Measurements from ENCODE around the gene KCNH1. TPM values are rescaled to one million over a fixed set of nuclear protein-coding genes. Genes with fewer than 3 reads are reported as not detected.
"Not testable (repeated sequence)": the region's sequence is repeated elsewhere in the genome, so short reads cannot be mapped to it uniquely, and the experiment has no call there.

Gene KCNH1
- polyA plus RNA-seq, 1 experiment = 3.5 TPM

DNA sequence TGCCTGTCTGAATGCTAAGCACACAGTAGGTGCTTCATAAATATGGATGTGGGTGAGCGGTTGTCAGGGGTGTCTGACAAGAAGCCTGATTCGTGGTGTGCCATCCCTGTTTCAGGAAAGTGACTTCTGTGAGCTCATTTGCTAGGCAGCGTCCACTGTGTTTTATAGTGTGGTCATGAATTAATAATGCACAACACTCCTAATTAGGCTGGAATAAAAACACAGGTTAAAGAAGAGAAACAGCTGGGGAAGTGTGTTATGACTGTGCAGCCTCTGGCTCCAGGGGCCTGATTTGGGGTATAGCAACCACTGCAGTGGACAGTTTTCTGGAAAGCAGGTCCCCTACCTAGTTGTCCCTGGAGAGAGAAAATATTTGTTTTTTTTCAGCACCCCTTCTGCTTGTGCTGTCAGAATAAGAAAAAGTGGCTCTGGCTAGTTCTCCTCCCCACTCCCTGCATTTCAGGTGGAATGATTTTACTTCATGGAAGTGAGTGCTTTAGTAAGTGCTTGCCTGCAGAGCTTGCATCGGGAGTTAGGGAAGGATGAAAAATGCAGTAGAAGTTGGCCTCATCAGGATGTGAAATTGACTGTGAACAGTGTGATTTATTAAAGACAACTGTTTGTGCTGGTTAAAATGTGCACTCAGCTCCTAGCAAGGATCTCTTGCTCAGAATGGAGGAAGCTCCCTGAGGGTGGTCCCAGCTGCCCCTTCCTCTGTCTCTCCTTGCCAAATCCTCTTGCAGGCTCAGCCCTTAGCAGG is 471.5 kb downstream of the KCNH1 start:
- TF ChIP-seq, protein P1, sequence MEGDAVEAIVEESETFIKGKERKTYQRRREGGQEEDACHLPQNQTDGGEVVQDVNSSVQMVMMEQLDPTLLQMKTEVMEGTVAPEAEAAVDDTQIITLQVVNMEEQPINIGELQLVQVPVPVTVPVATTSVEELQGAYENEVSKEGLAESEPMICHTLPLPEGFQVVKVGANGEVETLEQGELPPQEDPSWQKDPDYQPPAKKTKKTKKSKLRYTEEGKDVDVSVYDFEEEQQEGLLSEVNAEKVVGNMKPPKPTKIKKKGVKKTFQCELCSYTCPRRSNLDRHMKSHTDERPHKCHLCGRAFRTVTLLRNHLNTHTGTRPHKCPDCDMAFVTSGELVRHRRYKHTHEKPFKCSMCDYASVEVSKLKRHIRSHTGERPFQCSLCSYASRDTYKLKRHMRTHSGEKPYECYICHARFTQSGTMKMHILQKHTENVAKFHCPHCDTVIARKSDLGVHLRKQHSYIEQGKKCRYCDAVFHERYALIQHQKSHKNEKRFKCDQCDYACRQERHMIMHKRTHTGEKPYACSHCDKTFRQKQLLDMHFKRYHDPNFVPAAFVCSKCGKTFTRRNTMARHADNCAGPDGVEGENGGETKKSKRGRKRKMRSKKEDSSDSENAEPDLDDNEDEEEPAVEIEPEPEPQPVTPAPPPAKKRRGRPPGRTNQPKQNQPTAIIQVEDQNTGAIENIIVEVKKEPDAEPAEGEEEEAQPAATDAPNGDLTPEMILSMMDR (IDR thresholded peaks at IDR 0.05; ENCODE audit: insufficient read depth, low read depth, low read length) = no peak
- DNase-seq (ENCODE audit: low read depth) = no peak
- CTCF ChIA-PET = interaction anchor here (1.7 kb wide), 1 partner anchor 16 kb away, joined by 5 read pairs; no protein-coding TSS in a partner anchor
- Histone ChIP-seq H3K27me3 (ENCODE audit: control insufficient read depth, insufficient read depth, low read length) (no peaks in the 10 kb centered on the region), H3K4me3 (ENCODE audit: low read depth, low read length) (no peak overlapping the region), H3K36me3 (ENCODE audit: control insufficient read depth, insufficient read depth, low read length) (no peaks in the 10 kb centered on the region)
- POLR2A ChIA-PET = no interaction called here

DNA sequence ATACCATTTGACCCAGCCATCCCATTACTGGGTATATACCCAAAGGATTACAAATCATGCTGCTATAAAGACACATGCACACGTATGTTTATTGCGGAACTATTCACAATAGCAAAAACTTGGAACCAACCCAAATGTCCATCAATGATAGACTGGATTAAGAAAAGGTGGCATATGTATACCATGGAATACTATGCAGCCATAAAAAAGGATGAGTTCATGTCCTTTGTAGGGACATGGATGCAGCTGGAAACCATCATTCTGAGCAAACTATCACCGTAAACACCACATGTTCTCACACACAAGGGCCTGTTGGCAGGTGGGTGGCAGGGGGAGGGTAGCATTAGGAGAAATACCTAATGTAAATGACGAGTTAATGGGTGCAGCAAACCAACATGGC is 472.4 kb downstream of the KCNH1 start:
- H3K36me3 ChIP-seq (ENCODE audit: control insufficient read depth, insufficient read depth, low read length); CTCF ChIA-PET; H3K27me3 ChIP-seq (ENCODE audit: control insufficient read depth, insufficient read depth, low read length); DNase-seq (ENCODE audit: low read depth); POLR2A ChIA-PET; H3K4me3 ChIP-seq (ENCODE audit: low read depth, low read length): not testable (repeated sequence)

DNA sequence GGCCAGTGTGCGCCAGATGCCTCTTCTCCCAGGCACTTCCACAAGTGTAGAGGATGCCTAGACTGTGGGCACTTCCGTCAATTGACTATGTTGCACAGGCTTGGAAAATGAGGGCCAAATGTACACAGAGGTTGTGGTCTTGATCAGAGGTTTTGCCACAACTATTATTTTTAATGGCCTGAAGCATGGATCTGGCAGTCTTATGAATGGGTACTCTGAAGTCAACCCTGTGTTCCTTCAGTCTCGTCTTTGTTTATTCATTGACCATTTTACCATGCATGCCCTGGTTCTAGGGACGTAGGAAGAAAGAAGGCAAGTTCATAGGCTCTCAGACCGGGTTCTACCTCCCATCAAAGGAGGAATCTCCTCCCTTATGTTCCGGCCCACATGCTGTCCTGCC is 476.1 kb downstream of the KCNH1 start:
- H3K27me3 ChIP-seq (ENCODE audit: control insufficient read depth, insufficient read depth, low read length) = no peaks in the 10 kb centered on the region
- POLR2A ChIA-PET = no interaction called here
- no peak for DNase-seq (ENCODE audit: low read depth)
- no peaks in the 10 kb centered on the region for H3K36me3 ChIP-seq (ENCODE audit: control insufficient read depth, insufficient read depth, low read length)
- CTCF ChIA-PET = no interaction called here
- H3K4me3 ChIP-seq (ENCODE audit: low read depth, low read length) = no peak overlapping the region
- TF ChIP-seq, protein P1 (IDR thresholded peaks at IDR 0.05; ENCODE audit: insufficient read depth, low read depth, low read length) = no peak

DNA sequence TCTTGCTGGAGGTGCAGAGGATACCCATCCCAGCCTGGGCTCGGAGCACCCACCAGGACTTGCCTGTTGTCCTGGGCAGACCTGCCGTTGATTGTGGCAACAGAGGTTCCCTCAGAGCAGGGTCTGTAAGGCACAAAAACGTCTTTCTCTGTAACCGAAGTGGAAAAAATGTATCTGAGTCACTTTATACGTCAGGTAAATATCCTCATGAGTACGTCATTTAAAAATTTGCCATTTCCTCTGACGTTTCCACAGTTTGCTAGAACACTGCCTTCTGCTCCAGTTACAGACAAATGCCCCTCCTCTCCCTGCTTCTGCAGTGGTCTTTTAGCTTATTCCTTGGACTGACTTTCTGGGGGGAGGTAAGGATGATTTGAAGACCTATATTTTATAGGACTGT is 478.4 kb downstream of the KCNH1 start:
- Histone ChIP-seq H3K27me3 (ENCODE audit: control insufficient read depth, insufficient read depth, low read length) (no peaks in the 10 kb centered on the region), H3K4me3 (ENCODE audit: low read depth, low read length) (no peak overlapping the region), H3K36me3 (ENCODE audit: control insufficient read depth, insufficient read depth, low read length) (no peaks in the 10 kb centered on the region)
- ChIA-PET POLR2A (no interaction called here), CTCF (no interaction called here)
- no peak for DNase-seq (ENCODE audit: low read depth)
- TF ChIP-seq, protein P1 (IDR thresholded peaks at IDR 0.05; ENCODE audit: insufficient read depth, low read depth, low read length) = no peak

DNA sequence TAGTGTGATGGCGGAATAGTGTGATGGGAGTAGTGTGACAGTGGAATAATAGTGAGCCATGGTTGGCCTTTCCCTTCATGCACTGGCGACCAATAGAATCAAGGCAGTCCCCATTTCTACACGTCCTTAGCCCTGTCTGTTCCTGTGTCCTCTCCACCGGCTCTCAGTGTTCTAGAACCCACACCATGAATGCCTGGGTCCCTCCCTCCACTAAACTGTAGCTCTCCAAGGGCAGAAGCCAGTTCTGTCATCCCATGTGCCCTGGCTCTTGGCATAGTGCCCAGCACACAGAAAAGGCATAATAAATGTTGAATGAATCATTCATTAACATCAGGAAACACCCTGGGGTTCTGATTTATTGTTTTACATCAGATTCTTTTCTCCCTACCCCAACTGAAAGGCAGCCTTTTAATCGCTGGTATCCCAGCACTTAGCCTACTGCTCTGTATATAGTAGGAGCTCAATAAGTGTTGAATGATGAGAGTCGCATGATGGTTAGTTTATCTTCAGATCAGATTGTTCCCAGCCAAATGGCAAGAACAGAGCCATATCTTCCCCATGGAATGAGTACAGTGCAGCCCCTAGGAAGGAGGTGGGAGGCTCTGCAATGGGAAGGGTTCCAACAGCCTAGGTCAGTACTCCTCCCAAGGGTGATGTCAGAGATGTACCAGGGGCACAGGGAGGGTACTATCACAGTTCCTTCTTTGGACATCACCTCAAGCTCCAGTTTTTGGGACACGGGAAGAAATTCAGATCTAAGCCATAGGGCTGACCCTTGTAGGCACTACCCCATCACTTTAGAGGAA is 479.6 kb downstream of the KCNH1 start:
- POLR2A ChIA-PET = no interaction called here
- H3K36me3 ChIP-seq (ENCODE audit: control insufficient read depth, insufficient read depth, low read length) = no peaks in the 10 kb centered on the region
- CTCF ChIA-PET = no interaction called here
- no peak for DNase-seq (ENCODE audit: low read depth)
- no peaks in the 10 kb centered on the region for H3K27me3 ChIP-seq (ENCODE audit: control insufficient read depth, insufficient read depth, low read length)
- H3K4me3 ChIP-seq (ENCODE audit: low read depth, low read length) = no peak overlapping the region
- TF ChIP-seq, protein P1 (IDR thresholded peaks at IDR 0.05; ENCODE audit: insufficient read depth, low read depth, low read length) = no peak

All from BJ (cell line).